Tibial nerve (tissue), 3 donors: ENCODE measurements around the gene CNTN5.

Source experiments
- CTCF ChIP-seq, 5 experiments: fragments of 200-600 bp in 3 of 5; fragments of 450-650 bp in 2 of 5; sonication (generic) in 3 of 5; IDR thresholded peaks; one replicate each; pipeline ENCODE4 v1.5.1; 2016 to 2019; ENCODE audit warnings: antibody characterized with exemption in 5 of 5, mild to moderate bottlenecking in 3 of 5, moderate library complexity in 2 of 5
- POLR2A ChIP-seq, 2 donors: fragments of 450-650 bp; IDR thresholded peaks; one replicate each; pipeline ENCODE4 v1.6.1; 2017; ENCODE audit warnings: antibody characterized with exemption in 2 of 2, mild to moderate bottlenecking in 2 of 2, moderate library complexity in 2 of 2

GRCh38 chr11:100308202-100308601 lies 1287.5 kb downstream of the CNTN5 start:
- TF ChIP-seq POLR2A (IDR thresholded peaks at IDR 0.05) (no peak), CTCF (IDR thresholded peaks at IDR 0.05) (no peak)
